Activated naive CD8-positive, alpha-beta T cell treated with anti-CD3 and anti-CD28 coated beads, Interleukin-2, amount 10 ng/mL, durations not matched to agents 7 days and 5 days (primary cell): ENCODE results near the gene TRIM44. TPM values are rescaled to one million over a fixed set of nuclear protein-coding genes. Genes with fewer than 3 reads are reported as not detected.
"Not testable (repeated sequence)": the region's sequence is repeated elsewhere in the genome, so short reads cannot be mapped to it uniquely, and the experiment has no call there.

Experiments used
- ATAC-seq: fragments of 150-1000 bp; cut with Tn5 transposase; one replicate; pipeline ENCODE4 v1.10.0; 2021; ENCODE audit warnings: low read depth, moderate library complexity
- POLR2A ChIA-PET: fragments of 350-600 bp; sonication (Branson Sonifier 250); formaldehyde crosslinking; loops from one replicate; lab custom pipeline; 2021; ENCODE audit warnings: antibody characterized with exemption; lab: Charles Lee
- DNase-seq: peaks from one replicate; pipeline ENCODE4 v3.0.0; 2021
- H3K27ac Mint-ChIP-seq: one replicate; pipeline ENCODE4 v1.8.0; 2022; ENCODE audit warnings: mild to moderate bottlenecking, mixed read lengths
- H3K27me3 Mint-ChIP-seq: one replicate; pipeline ENCODE4 v1.8.0; 2022; ENCODE audit warnings: mild to moderate bottlenecking, moderate library complexity, mixed read lengths
- H3K36me3 Mint-ChIP-seq: one replicate; pipeline ENCODE4 v1.8.0; 2021; ENCODE audit warnings: mild to moderate bottlenecking, mixed read lengths
- H3K4me1 Mint-ChIP-seq: one replicate; pipeline ENCODE4 v1.8.0; 2021; ENCODE audit warnings: mixed read lengths
- H3K4me3 Mint-ChIP-seq: one replicate; pipeline ENCODE4 v1.8.0; 2022; ENCODE audit warnings: mild to moderate bottlenecking, moderate library complexity, mixed read lengths
- H3K9me3 Mint-ChIP-seq: one replicate; pipeline ENCODE4 v1.8.0; 2021; ENCODE audit warnings: mixed read lengths
- total RNA-seq, 2 experiments: library from RNA; stranded (reverse); gene quantifications; one replicate each; pipeline ENCODE4 v1.2.3, GENCODE V29; 2021

TRIM44 gene
- total RNA-seq, 2 experiments from 2014 or later = 51.4 to 52.4 TPM

- H3K27me3 Mint-ChIP-seq = no peaks in the 10 kb centered on the region
- ATAC-seq (no peak), DNase-seq (no peak)
- no peak overlapping the region for H3K4me3 Mint-ChIP-seq
- no peak overlapping the region for H3K27ac Mint-ChIP-seq
- peaks cover 9% of the 10 kb centered on the region for H3K9me3 Mint-ChIP-seq
- POLR2A ChIA-PET = no interaction called here
- H3K36me3 Mint-ChIP-seq = peaks cover 26% of the 10 kb centered on the region
- peaks cover 4% of the 10 kb centered on the region for H3K4me1 Mint-ChIP-seq
These were observed 104.1 kb downstream of the TRIM44 start for GRCh38 chr11:35766651-35767050.

- H3K4me3 Mint-ChIP-seq, POLR2A ChIA-PET, H3K27me3 Mint-ChIP-seq, H3K27ac Mint-ChIP-seq, H3K4me1 Mint-ChIP-seq, ATAC-seq, DNase-seq: not testable (repeated sequence)
- Mint-ChIP-seq H3K36me3 (peaks cover 32% of the 10 kb centered on the region), H3K9me3 (peaks cover 20% of the 10 kb centered on the region)
These were observed 107.8 kb downstream of the TRIM44 start for GRCh38 chr11:35770425-35770824.

GRCh38 chr11:35771722-35772121 is 109.1 kb downstream of the TRIM44 start:
- Mint-ChIP-seq H3K9me3 (peaks cover 29% of the 10 kb centered on the region), H3K4me3 (no peak overlapping the region)

GRCh38 chr11:35777241-35777640 is 114.7 kb downstream of the TRIM44 start:
- DNase-seq, H3K4me1 Mint-ChIP-seq, H3K27me3 Mint-ChIP-seq, POLR2A ChIA-PET, H3K27ac Mint-ChIP-seq, ATAC-seq, H3K4me3 Mint-ChIP-seq: not testable (repeated sequence)
- H3K36me3 Mint-ChIP-seq = peaks cover 20% of the 10 kb centered on the region
- peaks cover 21% of the 10 kb centered on the region for H3K9me3 Mint-ChIP-seq

More at GRCh38 chr11:35771722-35772121, 109.1 kb downstream of the TRIM44 start:
- no peaks in the 10 kb centered on the region for H3K4me1 Mint-ChIP-seq
- no peaks in the 10 kb centered on the region for H3K27me3 Mint-ChIP-seq
- H3K27ac Mint-ChIP-seq = no peak overlapping the region
- DNase-seq (no peak), ATAC-seq (no peak)
- H3K36me3 Mint-ChIP-seq = peaks cover 31% of the 10 kb centered on the region
- POLR2A ChIA-PET = no interaction called here

- H3K27ac Mint-ChIP-seq, DNase-seq, H3K4me1 Mint-ChIP-seq, H3K4me3 Mint-ChIP-seq, POLR2A ChIA-PET, H3K27me3 Mint-ChIP-seq, ATAC-seq: not testable (repeated sequence)
- H3K9me3 Mint-ChIP-seq = peaks cover 12% of the 10 kb centered on the region
- H3K36me3 Mint-ChIP-seq = peaks cover 13% of the 10 kb centered on the region
These were observed 116.4 kb downstream of the TRIM44 start for GRCh38 chr11:35778943-35779342.

- H3K27me3 Mint-ChIP-seq = no peaks in the 10 kb centered on the region
- H3K27ac Mint-ChIP-seq = no peak overlapping the region
- H3K36me3 Mint-ChIP-seq = peaks cover 13% of the 10 kb centered on the region
- ATAC-seq (no peak), DNase-seq (no peak)
- H3K4me1 Mint-ChIP-seq = peaks cover 6% of the 10 kb centered on the region
- H3K9me3 Mint-ChIP-seq = peaks cover 12% of the 10 kb centered on the region
- no peak overlapping the region for H3K4me3 Mint-ChIP-seq
- POLR2A ChIA-PET = no interaction called here
These were observed 116.8 kb downstream of the TRIM44 start for GRCh38 chr11:35779409-35779808.

- H3K4me1 Mint-ChIP-seq = peaks cover 19% of the 10 kb centered on the region
- H3K4me3 Mint-ChIP-seq = no peak overlapping the region
- peaks cover 11% of the 10 kb centered on the region for H3K36me3 Mint-ChIP-seq
- H3K27ac Mint-ChIP-seq = no peak overlapping the region
- DNase-seq (no peak), ATAC-seq (no peak)
- POLR2A ChIA-PET = no interaction called here
- peaks cover 6% of the 10 kb centered on the region for H3K9me3 Mint-ChIP-seq
- no peaks in the 10 kb centered on the region for H3K27me3 Mint-ChIP-seq
These were observed 118.6 kb downstream of the TRIM44 start for GRCh38 chr11:35780951-35781860.

- Mint-ChIP-seq H3K27me3 (no peaks in the 10 kb centered on the region), H3K9me3 (peaks cover 1% of the 10 kb centered on the region), H3K27ac (no peak overlapping the region), H3K36me3 (peaks cover 9% of the 10 kb centered on the region), H3K4me3 (no peak overlapping the region), H3K4me1 (peaks cover 27% of the 10 kb centered on the region)
- ATAC-seq (no peak), DNase-seq (no peak)
- POLR2A ChIA-PET = no interaction called here
These were observed 119.4 kb downstream of the TRIM44 start for GRCh38 chr11:35781861-35782470.

- H3K4me1 Mint-ChIP-seq = peaks cover 28% of the 10 kb centered on the region
- POLR2A ChIA-PET = no interaction called here
- no peak overlapping the region for H3K4me3 Mint-ChIP-seq
- ATAC-seq (no peak), DNase-seq (no peak)
- no peaks in the 10 kb centered on the region for H3K27me3 Mint-ChIP-seq
- H3K9me3 Mint-ChIP-seq = no peaks in the 10 kb centered on the region
- no peak overlapping the region for H3K27ac Mint-ChIP-seq
- peaks cover 6% of the 10 kb centered on the region for H3K36me3 Mint-ChIP-seq
These were observed 121.2 kb downstream of the TRIM44 start for GRCh38 chr11:35783809-35784208.

GRCh38 chr11:35784699-35785098 is 122.1 kb downstream of the TRIM44 start:
- Mint-ChIP-seq H3K27ac (no peak overlapping the region), H3K36me3 (peaks cover 3% of the 10 kb centered on the region), H3K27me3 (no peaks in the 10 kb centered on the region), H3K9me3 (no peaks in the 10 kb centered on the region), H3K4me3 (peak overlapping the region; percentile 4), H3K4me1 (peaks cover 28% of the 10 kb centered on the region)
- POLR2A ChIA-PET = no interaction called here
- ATAC-seq (peak; percentile 36), DNase-seq (no peak)

GRCh38 chr11:35785287-35786167 is 123.0 kb downstream of the TRIM44 start:
- H3K36me3 Mint-ChIP-seq = peaks cover 2% of the 10 kb centered on the region
- H3K4me3 Mint-ChIP-seq = no peak overlapping the region
- ATAC-seq (peak; percentile 85), DNase-seq (no peak)
- H3K27ac Mint-ChIP-seq = no peak overlapping the region
- H3K4me1 Mint-ChIP-seq = peaks cover 28% of the 10 kb centered on the region
- H3K9me3 Mint-ChIP-seq = no peaks in the 10 kb centered on the region
- POLR2A ChIA-PET = interaction anchor here (0.5 kb wide), 1 partner anchor 18 kb away, joined by 4 read pairs; no protein-coding TSS in a partner anchor
- no peaks in the 10 kb centered on the region for H3K27me3 Mint-ChIP-seq

GRCh38 chr11:35786188-35786587 is 123.6 kb downstream of the TRIM44 start:
- POLR2A ChIA-PET = no interaction called here
- no peak for DNase-seq
- peak overlapping the region; percentile 15 for H3K27ac Mint-ChIP-seq
- no peak for ATAC-seq
- no peaks in the 10 kb centered on the region for H3K9me3 Mint-ChIP-seq
- peaks cover 2% of the 10 kb centered on the region for H3K36me3 Mint-ChIP-seq
- H3K27me3 Mint-ChIP-seq = no peaks in the 10 kb centered on the region
- H3K4me3 Mint-ChIP-seq = no peak overlapping the region
- peaks cover 27% of the 10 kb centered on the region for H3K4me1 Mint-ChIP-seq

- POLR2A ChIA-PET = no interaction called here
- Mint-ChIP-seq H3K4me3 (no peak overlapping the region), H3K27ac (no peak overlapping the region), H3K27me3 (no peaks in the 10 kb centered on the region), H3K4me1 (peaks cover 27% of the 10 kb centered on the region), H3K9me3 (no peaks in the 10 kb centered on the region), H3K36me3 (peaks cover 8% of the 10 kb centered on the region)
- DNase-seq = no peak
- no peak for ATAC-seq
These were observed 124.5 kb downstream of the TRIM44 start for GRCh38 chr11:35787013-35787504.
